ENCODE results near the gene LHFPL2. TPM values are rescaled to one million over a fixed set of nuclear protein-coding genes. Genes with fewer than 3 reads are reported as not detected.
A peak's percentile ranks its signal among the peaks of the same experiment; 100 is the strongest.

LHFPL2 gene
- total and polyA plus RNA-seq, 9 of the 15 experiments (the other 6 are each of a cell fraction or from before 2014, with no cell fraction given): 1.0 to 6.6 (median 4.6) TPM

- TF ChIP-seq CLOCK (CRISPR knock-in tag; IDR thresholded peaks at IDR 0.05; ENCODE audit: borderline replicate concordance): no peak
- TF ChIP-seq, protein P1, sequence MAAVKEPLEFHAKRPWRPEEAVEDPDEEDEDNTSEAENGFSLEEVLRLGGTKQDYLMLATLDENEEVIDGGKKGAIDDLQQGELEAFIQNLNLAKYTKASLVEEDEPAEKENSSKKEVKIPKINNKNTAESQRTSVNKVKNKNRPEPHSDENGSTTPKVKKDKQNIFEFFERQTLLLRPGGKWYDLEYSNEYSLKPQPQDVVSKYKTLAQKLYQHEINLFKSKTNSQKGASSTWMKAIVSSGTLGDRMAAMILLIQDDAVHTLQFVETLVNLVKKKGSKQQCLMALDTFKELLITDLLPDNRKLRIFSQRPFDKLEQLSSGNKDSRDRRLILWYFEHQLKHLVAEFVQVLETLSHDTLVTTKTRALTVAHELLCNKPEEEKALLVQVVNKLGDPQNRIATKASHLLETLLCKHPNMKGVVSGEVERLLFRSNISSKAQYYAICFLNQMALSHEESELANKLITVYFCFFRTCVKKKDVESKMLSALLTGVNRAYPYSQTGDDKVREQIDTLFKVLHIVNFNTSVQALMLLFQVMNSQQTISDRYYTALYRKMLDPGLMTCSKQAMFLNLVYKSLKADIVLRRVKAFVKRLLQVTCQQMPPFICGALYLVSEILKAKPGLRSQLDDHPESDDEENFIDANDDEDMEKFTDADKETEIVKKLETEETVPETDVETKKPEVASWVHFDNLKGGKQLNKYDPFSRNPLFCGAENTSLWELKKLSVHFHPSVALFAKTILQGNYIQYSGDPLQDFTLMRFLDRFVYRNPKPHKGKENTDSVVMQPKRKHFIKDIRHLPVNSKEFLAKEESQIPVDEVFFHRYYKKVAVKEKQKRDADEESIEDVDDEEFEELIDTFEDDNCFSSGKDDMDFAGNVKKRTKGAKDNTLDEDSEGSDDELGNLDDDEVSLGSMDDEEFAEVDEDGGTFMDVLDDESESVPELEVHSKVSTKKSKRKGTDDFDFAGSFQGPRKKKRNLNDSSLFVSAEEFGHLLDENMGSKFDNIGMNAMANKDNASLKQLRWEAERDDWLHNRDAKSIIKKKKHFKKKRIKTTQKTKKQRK (IDR thresholded peaks at IDR 0.05; ENCODE audit: borderline replicate concordance, low read depth, low read length): no peak
- TF ChIP-seq NCOA4 (IDR thresholded peaks at IDR 0.05; ENCODE audit: partially characterized antibody): no peak
- no peak for TF ChIP-seq CBX1 (IDR thresholded peaks at IDR 0.05; ENCODE audit: low read depth)
- TF ChIP-seq ARID1B (IDR thresholded peaks at IDR 0.05): peak; percentile 84
- no peak for TF ChIP-seq TCFL5 (CRISPR knock-in tag; conservative IDR thresholded peaks at IDR 0.05)
- TF ChIP-seq MED1 (CRISPR knock-in tag; IDR thresholded peaks at IDR 0.05; ENCODE audit: borderline replicate concordance): no peak
- TF ChIP-seq XRCC4 (IDR thresholded peaks at IDR 0.05; ENCODE audit: extremely low read depth, insufficient read depth, insufficient read length): no peak
- no peak for TF ChIP-seq HMBOX1 (IDR thresholded peaks at IDR 0.05)
- no peak for TF ChIP-seq HSF4 (CRISPR knock-in tag; IDR thresholded peaks at IDR 0.05; ENCODE audit: borderline replicate concordance)
- no peak for TF ChIP-seq ASH1L (IDR thresholded peaks at IDR 0.05; ENCODE audit: borderline replicate concordance, low read depth, partially characterized antibody)
- TF ChIP-seq TEAD1 (CRISPR knock-in tag; IDR thresholded peaks at IDR 0.05): peak in 1 of 2 experiments; percentile 77; a peak in 1 of 4 replicates
- TF ChIP-seq ZC3H4 (CRISPR knock-in tag; IDR thresholded peaks at IDR 0.05; ENCODE audit: borderline replicate concordance): no peak
- peak; percentile 75 for TF ChIP-seq HDAC3 (IDR thresholded peaks at IDR 0.05; ENCODE audit: borderline replicate concordance, partially characterized antibody)
- TF ChIP-seq NRF1 (conservative IDR thresholded peaks at IDR 0.05 in 1 of 2, IDR thresholded peaks at IDR 0.05 in 1 of 2): no peak; a peak in 1 of 4 replicates
- TF ChIP-seq PHF8 (IDR thresholded peaks at IDR 0.05; ENCODE audit: borderline replicate concordance, low read length): no peak
- TF ChIP-seq, protein P2, sequence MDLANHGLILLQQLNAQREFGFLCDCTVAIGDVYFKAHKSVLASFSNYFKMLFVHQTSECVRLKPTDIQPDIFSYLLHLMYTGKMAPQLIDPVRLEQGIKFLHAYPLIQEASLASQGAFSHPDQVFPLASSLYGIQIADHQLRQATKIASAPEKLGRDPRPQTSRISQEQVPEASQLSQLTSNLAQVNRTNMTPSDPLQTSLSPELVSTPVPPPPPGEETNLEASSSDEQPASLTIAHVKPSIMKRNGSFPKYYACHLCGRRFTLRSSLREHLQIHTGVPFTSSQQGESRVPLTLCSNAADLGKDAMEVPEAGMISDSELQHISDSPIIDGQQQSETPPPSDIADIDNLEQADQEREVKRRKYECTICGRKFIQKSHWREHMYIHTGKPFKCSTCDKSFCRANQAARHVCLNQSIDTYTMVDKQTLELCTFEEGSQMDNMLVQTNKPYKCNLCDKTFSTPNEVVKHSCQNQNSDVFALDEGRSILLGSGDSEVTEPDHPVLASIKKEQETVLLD (IDR thresholded peaks at IDR 0.05): no peak
- TF ChIP-seq POLR2H (tag; IDR thresholded peaks at IDR 0.05; ENCODE audit: low read depth): no peak
- TF ChIP-seq ZNF23 (CRISPR knock-in tag; IDR thresholded peaks at IDR 0.05): no peak
- TF ChIP-seq ZFP30 (CRISPR knock-in tag; IDR thresholded peaks at IDR 0.05; ENCODE audit: borderline replicate concordance): no peak
- no peak for TF ChIP-seq SUPT5H (IDR thresholded peaks at IDR 0.05)
Measured at GRCh38 chr5:78659714-78660113, 11.1 kb upstream of the LHFPL2 start (continued).

Measured in K562 (cell line).